HEK293 (cell line): Measurements from ENCODE around the gene ANGPTL2.

Experiments used
- CTCF ChIA-PET: fragments of 350-600 bp; formaldehyde crosslinking; extraction: SDS; loops from one replicate; lab custom pipeline; 2021; ENCODE audit warnings: antibody characterized with exemption; lab: Yijun Ruan, JAX
- POLR2A ChIA-PET: fragments of 300-600 bp; formaldehyde crosslinking; extraction: SDS; loops from one replicate; lab custom pipeline; 2020; ENCODE audit warnings: antibody characterized with exemption, inconsistent platforms; lab: Yijun Ruan, JAX
- H3K27ac ChIP-seq: fragments of 200-500 bp; sonication (Bioruptor generic); 2 replicates; pipeline ENCODE4 v1.5.1; 2014; ENCODE audit warnings: low read depth, low read length, control low read depth, inconsistent platforms; ENCODE audit errors: extremely low read depth
- H3K36me3 ChIP-seq, 2 experiments: fragments of 200-500 bp in 1 of 2; sonication (Bioruptor generic) in 1 of 2; 1 replicate in 1 of 2; 2 replicates in 1 of 2; pipeline ENCODE4 v1.5.1; 2014 to 2017; ENCODE audit warnings: inconsistent platforms in 2 of 2, low read length in 2 of 2; ENCODE audit not compliant: control insufficient read depth in 2 of 2, insufficient read depth in 1 of 2
- H3K4me1 ChIP-seq: fragments of 200-500 bp; sonication (Bioruptor generic); 2 replicates; pipeline ENCODE4 v1.5.1; 2014; ENCODE audit warnings: mild to moderate bottlenecking, low read length, inconsistent platforms; ENCODE audit not compliant: control insufficient read depth, insufficient read depth
- H3K4me3 ChIP-seq: 2 replicates; pipeline ENCODE4 v1.5.1; 2011; ENCODE audit warnings: low read depth, mild to moderate bottlenecking, control low read depth, low read length, moderate library complexity
- H3K9me3 ChIP-seq: fragments of 200-500 bp; sonication (Bioruptor generic); 2 replicates; pipeline ENCODE4 v1.5.1; 2014; ENCODE audit warnings: low read depth, low read length, inconsistent platforms; ENCODE audit not compliant: control insufficient read depth, insufficient read depth
- SALL2 ChIP-seq: fragments of 450-650 bp; formaldehyde crosslinking; IDR thresholded peaks from 2 replicates; pipeline ENCODE4 v1.5.0; 2017; ENCODE audit warnings: missing biosample characterization, mild to moderate bottlenecking, missing genetic modification characterization, borderline replicate concordance
- SETDB1 ChIP-seq: IDR thresholded peaks from one replicate; pipeline ENCODE4 v1.6.1; 2017; ENCODE audit warnings: mild to moderate bottlenecking, low read length, moderate library complexity, mixed read lengths; ENCODE audit not compliant: insufficient read length
- SP7 ChIP-seq: fragments of 450-650 bp; formaldehyde crosslinking; IDR thresholded peaks from 2 replicates; pipeline ENCODE4 v1.5.1; 2016; ENCODE audit warnings: missing biosample characterization, missing genetic modification characterization
- TCF7L2 ChIP-seq: IDR thresholded peaks from 2 replicates; pipeline ENCODE4 v1.6.1; 2011; ENCODE audit warnings: low read depth, mild to moderate bottlenecking, inconsistent platforms, low read length, moderate library complexity, borderline replicate concordance
- ZBTB11 ChIP-seq: fragments of 450-650 bp; formaldehyde crosslinking; conservative IDR thresholded peaks from 2 replicates; pipeline ENCODE4 v1.5.1; 2016; ENCODE audit warnings: low read depth, missing biosample characterization, missing genetic modification characterization
- ZBTB8A ChIP-seq: fragments of 450-650 bp; formaldehyde crosslinking; IDR thresholded peaks from 2 replicates; pipeline ENCODE4 v1.5.1; 2016; ENCODE audit warnings: missing biosample characterization, missing genetic modification characterization
- ZFHX2 ChIP-seq: fragments of 450-650 bp; formaldehyde crosslinking; conservative IDR thresholded peaks from 2 replicates; pipeline ENCODE4 v1.5.1; 2016; ENCODE audit warnings: missing biosample characterization, missing genetic modification characterization
- ZNF24 ChIP-seq: fragments of 450-650 bp; formaldehyde crosslinking; IDR thresholded peaks from 2 replicates; pipeline ENCODE4 v1.5.1; 2016; ENCODE audit warnings: missing biosample characterization, missing genetic modification characterization
- ZNF48 ChIP-seq: fragments of 450-650 bp; formaldehyde crosslinking; IDR thresholded peaks from 2 replicates; pipeline ENCODE4 v1.5.1; 2016; ENCODE audit warnings: missing biosample characterization, missing genetic modification characterization
- ZNF549 ChIP-seq: fragments of 450-650 bp; IDR thresholded peaks from 2 replicates; pipeline ENCODE4 v1.5.1; 2018; ENCODE audit warnings: missing biosample characterization, missing genetic modification characterization, mild to moderate bottlenecking, inconsistent platforms, moderate library complexity
- ZNF747 ChIP-seq: fragments of 450-650 bp; formaldehyde crosslinking; IDR thresholded peaks from 2 replicates; pipeline ENCODE4 v1.5.1; 2016; ENCODE audit warnings: missing biosample characterization, missing genetic modification characterization
- ZNF777 ChIP-seq: fragments of 450-650 bp; formaldehyde crosslinking; IDR thresholded peaks from 2 replicates; pipeline ENCODE4 v1.5.1; 2017; ENCODE audit warnings: missing biosample characterization, missing genetic modification characterization, borderline replicate concordance
- ZXDB ChIP-seq: fragments of 450-650 bp; formaldehyde crosslinking; IDR thresholded peaks from 2 replicates; pipeline ENCODE4 v1.5.1; 2016; ENCODE audit warnings: missing biosample characterization, missing genetic modification characterization

ANGPTL2 gene

GRCh38 chr9:127104581-127105311 lies 17.7 kb downstream of the ANGPTL2 start (continued):
- TF ChIP-seq ZNF549 (no peak), ZXDB (tag by site-specific recombination) (no peak)
- TF ChIP-seq, all 188 proteins: peak for 0

DNA sequence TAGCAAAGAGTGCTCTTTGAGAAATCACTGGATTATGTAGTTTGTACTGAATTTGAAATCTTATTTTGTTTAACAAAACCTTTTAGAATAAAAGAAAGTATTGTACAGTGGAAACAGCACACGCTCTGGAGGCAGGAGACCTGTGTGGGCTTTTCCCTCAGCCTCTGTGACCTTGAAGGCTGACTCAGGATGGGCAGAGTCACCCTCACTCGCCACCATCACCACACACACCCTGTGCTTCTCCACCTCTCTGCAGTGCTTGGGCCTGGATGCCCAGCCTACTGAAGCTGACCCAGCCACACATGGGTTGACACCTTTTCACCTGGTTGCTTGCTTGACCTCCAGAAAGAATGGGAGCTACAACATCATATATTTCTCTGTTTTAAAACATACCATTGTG lies 19.6 kb downstream of the ANGPTL2 start:
- ChIA-PET CTCF (no interaction called here), POLR2A (no interaction called here)
- no peaks in the 10 kb centered on the region for H3K36me3 ChIP-seq
- H3K4me1 ChIP-seq: no peaks in the 10 kb centered on the region
- H3K9me3 ChIP-seq: no peaks in the 10 kb centered on the region
- TF ChIP-seq ZBTB11 (tag by site-specific recombination): no peak
- no peak for TF ChIP-seq SALL2 (tag by site-specific recombination)
- TF ChIP-seq ZFHX2 (tag by site-specific recombination): no peak
- no peak for TF ChIP-seq ZNF48
- no peak for TF ChIP-seq ZNF777 (tag by site-specific recombination)
- TF ChIP-seq ZNF24 (tag by site-specific recombination): no peak
- TF ChIP-seq ZBTB8A (tag by site-specific recombination): no peak
- no peak overlapping the region for H3K27ac ChIP-seq
- H3K4me3 ChIP-seq: no peak overlapping the region

DNA sequence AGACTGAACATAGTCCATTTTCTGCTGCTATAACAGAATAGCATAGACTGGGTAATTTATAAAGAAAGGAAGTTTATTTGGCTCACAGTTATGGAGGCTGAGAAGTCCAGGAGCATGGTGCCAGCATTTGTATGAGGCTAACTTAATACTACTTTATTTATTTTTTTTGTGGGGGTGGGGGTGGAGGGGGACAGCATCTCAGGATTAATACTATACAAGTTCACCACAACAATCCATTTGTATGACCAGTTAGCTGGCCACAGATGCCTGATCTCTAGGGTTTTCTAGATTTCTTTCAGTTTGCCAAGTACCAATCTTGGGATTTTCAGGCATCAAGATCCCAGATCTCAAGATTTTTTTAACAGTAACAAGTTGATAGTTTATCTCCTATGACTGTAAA lies 20.3 kb downstream of the ANGPTL2 start:
- H3K27ac ChIP-seq: no peak overlapping the region
- POLR2A ChIA-PET: no interaction called here
- no peaks in the 10 kb centered on the region for H3K4me1 ChIP-seq
- TF ChIP-seq TCF7L2: no peak
- H3K36me3 ChIP-seq: no peaks in the 10 kb centered on the region
- H3K4me3 ChIP-seq: no peak overlapping the region
- CTCF ChIA-PET: no interaction called here
- H3K9me3 ChIP-seq: no peaks in the 10 kb centered on the region

DNA sequence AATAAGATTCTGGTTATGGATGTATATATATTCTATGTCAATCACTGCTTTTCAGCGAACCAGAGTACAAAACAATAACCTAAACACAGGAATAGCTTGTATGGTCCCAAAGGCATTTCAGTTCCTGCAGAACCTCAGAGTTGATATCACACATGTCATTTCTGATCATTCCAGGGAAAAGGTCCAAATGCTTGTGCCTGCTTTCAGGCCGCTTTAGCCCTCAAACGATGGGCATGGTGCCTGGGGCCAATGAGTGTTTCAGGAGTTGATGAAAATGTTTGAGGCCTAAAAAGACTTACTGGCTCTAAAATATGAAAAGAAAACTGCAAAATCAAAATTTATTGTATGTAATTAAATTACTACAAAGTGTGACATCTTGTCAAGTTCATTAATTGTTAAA lies 22.8 kb downstream of the ANGPTL2 start:
- no peak for TF ChIP-seq SETDB1
- no peak for TF ChIP-seq ZNF747 (tag by site-specific recombination)
- TF ChIP-seq SP7: no peak
- no peaks in the 10 kb centered on the region for H3K4me1 ChIP-seq
- no peak overlapping the region for H3K4me3 ChIP-seq
- CTCF ChIA-PET: interaction anchor here (1.1 kb wide), 1 partner anchor 14 kb away, joined by 4 read pairs; no protein-coding TSS in a partner anchor
- H3K36me3 ChIP-seq: no peaks in the 10 kb centered on the region
- POLR2A ChIA-PET: no interaction called here
- no peaks in the 10 kb centered on the region for H3K9me3 ChIP-seq
- no peak overlapping the region for H3K27ac ChIP-seq
